M059J (cell line): ENCODE data around the gene GBX1. TPM values are rescaled to one million over a fixed set of nuclear protein-coding genes. Genes with fewer than 3 reads are reported as not detected.

Source experiments
- DNase-seq: peaks from one replicate; pipeline ENCODE4 v3.0.0-alpha.2; 2012; ENCODE audit warnings: low read depth
- total RNA-seq: library from RNA; depleted of rRNA; stranded (reverse); fragments of >200 nt; shearing (Covaris generic); gene quantifications from 2 replicates; pipeline ENCODE4 v1.2.3, GENCODE V29; 2014; rRNA removed

Gene GBX1
- not detected in 2 replicates for total RNA-seq

DNA sequence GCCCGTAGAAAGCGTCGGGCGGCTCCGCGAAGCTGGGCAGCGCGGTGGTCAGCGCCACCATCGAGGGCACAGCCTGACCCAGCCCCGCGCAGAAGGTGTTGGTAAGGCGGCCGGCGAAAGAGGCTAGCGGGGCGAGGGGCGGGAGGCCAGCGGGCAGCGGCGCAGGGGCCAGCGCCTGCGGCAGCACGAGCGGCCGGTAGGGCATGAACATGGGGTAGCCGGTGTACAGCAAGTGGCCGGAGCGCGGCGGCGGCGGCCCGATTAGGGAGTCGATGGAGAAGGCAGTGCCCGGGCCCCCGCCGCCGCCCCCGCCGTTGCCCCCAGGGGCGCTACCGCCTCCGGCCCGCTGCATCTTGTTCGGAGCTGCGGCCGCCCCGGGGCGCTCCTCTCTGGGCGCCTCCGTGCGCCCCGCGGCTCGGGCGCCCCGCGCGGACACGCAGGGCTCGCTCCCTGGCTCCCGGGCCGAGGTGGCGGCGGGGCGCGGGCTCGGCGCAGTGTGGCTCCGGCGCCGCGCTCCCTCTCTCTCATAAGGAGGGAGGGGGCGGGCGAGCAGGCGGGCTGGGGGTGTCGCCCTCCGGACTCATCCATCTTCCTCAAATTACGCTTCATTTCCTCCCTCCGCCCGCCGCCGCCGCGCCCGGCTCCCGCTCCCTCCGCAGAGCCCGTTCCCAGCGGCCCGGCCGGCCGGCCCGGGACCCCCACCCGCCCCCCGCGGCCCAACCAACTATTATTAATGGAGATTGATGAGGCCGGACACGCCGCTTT is at the start of gene GBX1:
GBX1 (minus strand) TSS at position 498 of the 765 bp plus-strand sequence; CDS start at position 352, 146 bp downstream.
- no peak for DNase-seq

DNA sequence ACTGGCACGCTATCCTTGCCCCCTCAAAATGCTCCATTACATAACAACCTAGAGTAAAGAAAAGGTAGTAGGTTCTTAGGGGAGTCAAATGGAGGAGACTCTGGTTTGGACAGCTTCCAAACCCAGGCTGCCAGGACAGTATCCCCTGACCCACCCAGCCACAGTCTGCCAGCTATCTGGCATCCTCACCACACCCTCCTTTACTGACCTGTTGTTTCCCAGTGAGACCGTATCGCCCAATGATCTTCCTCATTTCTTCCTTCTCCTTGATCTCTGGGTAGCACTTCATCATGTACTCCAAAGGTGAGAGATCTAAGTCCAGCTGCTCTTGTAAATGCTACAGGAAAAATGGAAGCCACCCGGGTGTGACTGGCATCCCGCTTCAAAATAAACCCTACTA is 47.9 kb upstream of the GBX1 start:
- no peak for DNase-seq

DNA sequence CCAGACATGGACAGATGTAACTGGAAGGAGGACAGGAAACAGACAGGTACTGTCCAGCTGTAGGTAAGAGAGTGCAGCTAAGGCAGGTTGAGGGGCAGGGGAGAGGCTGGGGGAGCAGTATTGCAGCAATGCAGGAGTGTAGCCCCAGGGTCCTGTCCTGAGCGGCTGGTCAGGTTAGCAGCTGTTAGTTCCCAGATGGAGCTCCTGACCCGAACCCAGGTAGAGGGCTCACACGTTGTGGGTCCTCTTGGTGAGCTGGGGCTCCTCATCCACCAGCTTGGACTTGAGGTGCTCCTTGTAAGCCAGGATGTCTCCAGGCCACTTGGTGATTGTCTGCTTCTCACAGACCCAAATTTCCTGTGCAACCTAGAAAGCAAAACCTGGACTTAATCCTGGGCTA is 46.3 kb upstream of the GBX1 start:
- no peak for DNase-seq

DNA sequence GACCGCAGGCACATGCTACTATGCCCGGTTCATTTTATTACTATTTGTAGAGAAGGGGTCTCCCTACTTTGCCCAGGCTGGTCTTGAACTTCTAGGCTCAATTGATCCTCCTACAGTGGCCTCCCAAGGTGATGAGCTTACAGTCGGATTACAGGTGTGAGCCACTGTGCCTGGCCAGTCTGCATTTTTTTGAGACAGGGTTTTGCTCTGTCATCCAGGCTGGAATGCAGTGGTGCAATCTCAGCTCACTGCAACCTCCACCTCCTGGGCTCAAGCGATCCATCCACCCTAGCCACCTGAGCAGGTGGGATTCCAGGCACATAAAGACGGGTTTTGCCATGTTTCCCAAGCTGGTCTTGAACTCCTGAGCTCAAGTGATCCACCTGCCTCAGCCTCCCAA is 45.1 kb upstream of the GBX1 start:
- no peak for DNase-seq

DNA sequence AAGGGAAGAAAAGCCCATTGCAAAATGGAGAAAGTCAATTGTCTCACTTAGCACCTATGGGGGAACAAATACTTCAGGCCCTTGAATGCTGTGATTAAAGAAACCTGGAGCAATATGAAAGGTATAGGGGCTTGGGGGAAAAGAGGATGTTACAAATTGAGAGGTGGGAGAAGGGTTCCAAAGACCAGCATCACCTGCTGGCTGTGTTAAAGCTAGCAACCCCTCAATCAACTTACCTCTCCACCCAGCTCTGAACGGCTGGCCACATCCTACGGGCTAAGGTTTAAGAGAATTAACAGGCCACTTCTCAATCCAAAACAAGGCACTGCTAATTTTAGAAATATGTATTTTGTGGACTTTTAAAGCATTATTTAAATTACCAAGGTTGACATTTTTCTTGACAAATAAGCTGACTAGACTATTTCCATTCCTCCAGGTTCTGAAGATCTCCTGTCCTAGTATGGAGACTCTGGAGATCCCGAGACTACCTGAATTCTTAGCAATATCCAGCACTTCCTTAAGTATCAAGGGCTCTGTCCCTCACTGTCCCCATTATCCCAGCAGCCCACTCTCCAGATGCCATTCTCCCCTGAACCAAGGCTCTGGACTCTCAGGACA is 43.8 kb upstream of the GBX1 start:
- no peak for DNase-seq

DNA sequence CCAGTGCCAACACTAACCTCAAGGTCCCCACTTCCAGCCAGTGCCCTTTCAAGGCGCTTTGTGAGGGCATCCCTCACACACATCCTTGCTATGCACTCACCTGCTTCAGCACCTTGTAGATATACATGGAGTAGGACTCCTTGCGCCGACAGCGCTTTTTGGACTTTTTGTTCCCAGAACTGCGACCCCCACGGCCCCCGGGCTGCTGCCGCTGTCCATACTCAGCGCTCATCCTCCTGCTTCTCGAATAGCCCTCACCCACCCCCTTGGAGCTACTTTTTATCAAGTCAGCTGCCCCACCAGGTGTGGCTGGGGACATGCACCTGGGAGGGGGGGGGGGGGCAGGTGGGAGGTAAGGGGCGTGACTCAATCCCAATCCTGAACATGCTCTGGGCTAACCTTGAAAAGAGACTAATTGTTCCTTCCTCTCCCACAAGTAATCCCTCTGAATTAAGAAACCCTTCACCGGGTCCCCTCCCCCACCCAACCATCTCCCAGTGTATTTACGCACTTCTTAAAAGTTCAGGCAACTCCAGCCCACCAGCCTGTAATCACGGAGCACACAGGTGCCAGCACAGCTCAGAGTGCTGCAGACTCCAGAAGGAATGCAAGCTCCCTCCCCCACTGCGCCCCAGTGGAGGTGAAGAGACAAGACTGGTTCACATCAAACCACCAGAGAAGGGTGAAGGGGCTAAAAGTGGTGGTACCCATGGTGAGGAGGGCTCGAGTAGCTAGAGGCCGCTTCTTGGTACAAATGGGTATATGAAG is 42.8 kb upstream of the GBX1 start, which contains the start of gene H2BK1:
H2BK1 (minus strand) TSS at position 402 of the 768 bp plus-strand sequence; CDS start at position 232, 170 bp downstream.
- DNase-seq = no peak

DNA sequence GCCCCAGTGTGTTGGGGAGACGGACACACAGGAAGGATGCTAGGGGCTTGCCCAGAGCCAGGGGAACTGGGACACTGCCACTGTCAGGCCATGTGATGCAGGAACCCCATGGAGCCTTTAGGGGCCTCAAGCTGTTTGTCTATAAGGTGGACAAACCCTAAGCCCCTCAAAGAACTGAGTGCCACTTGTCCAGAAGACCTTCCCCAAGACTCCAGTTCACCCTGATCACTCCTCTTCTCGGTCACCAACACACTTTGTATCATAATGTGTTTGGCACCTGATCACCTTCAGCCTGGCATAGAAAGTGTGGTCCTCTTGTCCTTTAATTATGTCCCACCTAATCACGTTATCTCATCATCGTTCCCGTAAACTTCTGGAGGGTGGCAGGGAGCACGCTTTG is 42.1 kb upstream of the GBX1 start:
- no peak for DNase-seq

DNA sequence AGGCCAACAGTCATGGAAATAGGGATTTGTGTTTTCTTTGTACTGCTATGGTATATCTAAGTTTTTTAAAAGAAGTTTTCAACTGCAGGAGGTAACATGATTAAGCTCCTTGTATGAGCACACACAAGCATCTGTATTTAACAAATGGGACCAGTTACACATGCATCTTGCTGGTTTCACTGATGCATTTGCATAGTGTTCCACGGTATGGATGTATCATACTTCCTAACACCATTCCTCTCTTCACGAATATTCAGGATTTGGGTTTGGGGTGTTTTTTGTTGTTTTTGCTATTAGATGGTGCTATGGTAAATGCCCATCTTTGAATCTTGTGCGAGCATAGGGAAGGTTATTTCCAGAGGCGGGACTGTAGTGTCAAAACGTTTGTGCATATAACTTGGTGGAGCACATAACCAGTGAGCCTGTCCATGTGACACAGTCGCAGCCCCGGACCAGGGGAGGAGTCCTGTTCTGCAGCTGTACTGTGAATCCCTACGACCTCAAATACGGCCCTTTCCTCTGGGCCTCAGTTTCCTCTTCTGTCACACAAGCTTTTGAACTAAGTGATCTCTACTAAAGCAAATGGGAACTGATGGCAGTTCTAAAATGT is 40.9 kb upstream of the GBX1 start:
- no peak for DNase-seq

DNA sequence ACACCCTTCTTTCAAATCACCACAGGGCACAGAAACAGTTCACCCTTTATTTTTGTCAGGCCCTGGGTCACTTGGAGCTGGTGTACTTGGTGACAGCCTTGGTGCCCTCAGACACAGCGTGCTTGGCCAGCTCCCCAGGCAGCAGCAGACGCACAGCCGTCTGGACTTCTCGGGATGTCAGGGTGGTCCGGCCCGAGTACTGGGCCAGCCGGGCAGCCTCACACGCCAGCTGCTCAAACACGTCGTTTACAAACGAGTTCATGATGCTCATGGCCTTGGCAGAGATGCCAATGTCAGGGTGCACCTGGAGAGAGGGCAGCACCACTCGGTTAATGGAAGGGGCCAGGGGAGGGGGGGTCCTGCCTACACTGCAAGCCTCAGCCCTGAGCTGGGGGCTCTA is 40.3 kb upstream of the GBX1 start:
- no peak for DNase-seq

DNA sequence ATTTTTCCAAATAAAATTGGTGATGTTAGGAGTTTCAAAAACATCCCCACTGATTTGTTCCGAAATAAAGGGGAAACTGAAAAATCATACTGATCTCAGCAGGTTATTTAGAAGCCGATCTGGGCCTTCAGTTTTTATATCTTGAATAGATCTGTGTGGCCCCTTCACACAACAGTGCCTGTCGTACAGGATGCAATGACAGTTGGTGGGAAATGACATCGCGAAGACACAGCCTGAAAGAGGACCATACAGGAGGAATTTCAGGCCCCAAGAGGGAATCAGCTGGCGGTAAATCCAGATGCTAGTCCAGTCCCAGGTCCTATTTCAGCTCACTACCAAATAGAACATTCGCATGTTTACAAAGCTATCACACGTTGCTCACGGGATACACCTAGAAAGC is 39.8 kb upstream of the GBX1 start:
- DNase-seq = no peak

DNA sequence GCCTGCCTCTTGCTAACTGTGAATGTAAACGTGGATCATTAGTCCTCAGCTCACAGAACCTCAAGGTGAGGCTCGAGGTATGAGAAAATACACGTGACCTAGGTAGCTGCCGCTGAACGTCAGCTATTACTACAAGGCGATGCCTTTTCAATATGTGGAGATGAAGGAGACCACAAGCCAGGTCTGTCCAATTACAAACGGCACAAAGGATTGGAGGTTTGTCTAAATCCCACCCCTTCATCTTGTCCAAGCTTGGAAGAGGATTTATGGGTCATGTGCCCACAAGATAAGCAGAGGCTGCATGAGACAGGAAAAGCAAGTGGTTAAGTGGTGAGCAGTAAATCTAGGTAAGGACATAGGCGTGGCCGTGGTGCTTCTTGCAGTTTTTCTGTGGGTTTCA is 39.4 kb upstream of the GBX1 start:
- no peak for DNase-seq

DNA sequence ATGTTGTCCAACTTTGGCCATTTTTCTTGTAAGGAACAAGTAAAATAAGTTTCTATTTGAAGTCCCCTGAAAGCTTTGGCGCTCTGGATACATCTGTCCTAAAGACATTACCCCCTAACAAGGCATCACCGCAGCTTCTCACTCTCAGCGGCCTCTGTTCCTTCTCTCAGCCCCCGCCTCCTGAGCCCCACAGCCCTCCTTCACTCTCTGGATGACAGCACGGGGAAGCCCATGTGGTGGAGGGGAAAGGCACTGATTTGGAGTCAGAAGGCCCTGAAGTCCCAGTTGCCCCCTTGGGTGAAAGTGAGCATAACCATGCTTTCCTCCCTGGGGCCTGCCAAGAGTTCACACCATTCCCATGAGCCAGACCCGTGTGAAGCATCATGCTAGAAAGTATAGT is 38.2 kb upstream of the GBX1 start:
- DNase-seq = no peak

DNA sequence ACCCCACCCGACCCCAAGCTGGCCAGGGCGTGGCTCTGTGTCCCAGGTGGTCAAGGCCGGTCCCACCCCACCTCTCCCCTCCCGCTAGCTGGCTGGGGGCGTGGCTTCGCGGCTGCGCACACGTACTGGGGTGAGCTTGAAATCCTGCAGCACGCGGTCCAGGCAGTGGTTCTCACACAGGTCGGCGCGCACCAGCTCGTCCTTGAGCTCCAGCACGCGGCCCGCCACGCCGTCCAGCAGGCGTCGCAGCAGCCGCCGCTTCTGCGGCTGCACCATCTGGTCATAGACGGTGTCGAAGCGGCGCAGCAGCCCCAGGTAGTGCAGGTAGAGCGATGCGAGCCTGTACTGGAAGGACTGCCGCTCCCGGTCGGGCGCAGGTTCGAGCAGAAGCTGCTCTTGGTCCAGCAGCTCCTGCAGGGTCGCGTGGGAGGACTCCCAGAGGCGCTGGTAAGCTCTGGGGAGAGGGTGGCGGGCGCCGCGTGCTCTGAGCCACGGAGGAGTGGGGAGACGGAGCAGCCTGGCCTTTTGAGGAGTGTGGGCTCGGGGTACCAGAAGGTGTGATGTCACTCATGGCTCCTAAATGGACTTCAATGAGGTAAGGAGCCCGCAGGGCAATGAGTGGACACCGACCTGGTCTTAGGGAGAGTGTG is 37.0 kb upstream of the GBX1 start:
- no peak for DNase-seq

DNA sequence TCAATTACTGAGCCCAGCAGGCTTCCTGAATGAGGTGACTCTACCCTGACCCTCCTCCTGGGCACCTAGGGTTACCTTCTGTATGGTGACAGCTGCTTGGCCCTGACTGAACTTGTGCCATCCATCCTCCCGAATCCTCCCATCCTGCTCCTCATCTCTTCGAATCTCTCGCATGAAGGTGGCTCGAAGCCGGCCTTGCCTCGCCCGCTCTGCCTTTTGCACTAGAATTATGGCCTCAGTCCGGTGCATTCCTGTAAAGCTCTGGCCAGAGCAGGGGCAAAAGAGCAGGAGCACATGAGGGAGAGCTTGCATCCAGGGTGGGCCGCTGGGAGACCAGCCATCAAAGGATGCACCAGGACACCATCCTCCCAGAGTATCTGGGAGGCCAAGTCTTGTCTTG is 35.3 kb upstream of the GBX1 start:
- DNase-seq = no peak

DNA sequence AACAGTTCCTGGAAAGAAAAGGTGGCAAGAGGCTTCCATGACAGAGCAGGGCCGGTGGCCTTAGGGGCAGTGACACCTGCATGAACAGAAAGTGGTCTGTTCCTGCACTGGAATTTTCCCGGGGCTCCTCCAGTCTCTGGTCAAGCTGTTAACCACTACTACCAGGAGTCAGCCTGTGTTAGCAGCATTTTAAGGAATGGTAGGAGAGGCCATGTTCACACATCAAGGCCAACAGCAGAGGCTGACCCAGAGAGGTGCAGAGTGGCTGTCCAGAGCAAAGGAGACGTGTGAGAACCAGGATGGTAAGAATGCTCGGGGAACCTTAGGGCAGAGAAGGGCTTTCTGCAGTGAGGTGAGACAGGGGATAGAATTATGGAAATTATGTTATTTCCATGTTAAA is 34.3 kb upstream of the GBX1 start:
- DNase-seq = no peak

DNA sequence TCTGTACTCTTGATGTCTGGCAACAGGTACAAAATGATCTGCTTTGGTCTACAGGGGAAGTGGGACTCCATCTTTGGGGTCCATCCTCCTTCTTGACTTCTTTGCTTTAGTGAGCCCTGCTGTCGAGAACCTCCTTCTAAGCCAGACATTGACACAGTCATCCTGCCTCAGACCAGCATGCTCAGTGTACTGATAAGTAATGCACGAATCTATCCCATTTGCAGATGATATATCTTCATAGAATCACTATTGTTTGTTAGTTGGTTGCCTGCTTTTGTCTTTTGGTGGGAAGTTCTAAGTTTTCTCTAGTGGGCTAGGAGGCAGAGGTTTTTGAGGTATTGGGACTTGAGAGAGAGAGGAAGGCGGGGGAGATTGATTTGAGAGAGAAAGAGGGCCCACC is 33.9 kb upstream of the GBX1 start:
- no peak for DNase-seq

DNA sequence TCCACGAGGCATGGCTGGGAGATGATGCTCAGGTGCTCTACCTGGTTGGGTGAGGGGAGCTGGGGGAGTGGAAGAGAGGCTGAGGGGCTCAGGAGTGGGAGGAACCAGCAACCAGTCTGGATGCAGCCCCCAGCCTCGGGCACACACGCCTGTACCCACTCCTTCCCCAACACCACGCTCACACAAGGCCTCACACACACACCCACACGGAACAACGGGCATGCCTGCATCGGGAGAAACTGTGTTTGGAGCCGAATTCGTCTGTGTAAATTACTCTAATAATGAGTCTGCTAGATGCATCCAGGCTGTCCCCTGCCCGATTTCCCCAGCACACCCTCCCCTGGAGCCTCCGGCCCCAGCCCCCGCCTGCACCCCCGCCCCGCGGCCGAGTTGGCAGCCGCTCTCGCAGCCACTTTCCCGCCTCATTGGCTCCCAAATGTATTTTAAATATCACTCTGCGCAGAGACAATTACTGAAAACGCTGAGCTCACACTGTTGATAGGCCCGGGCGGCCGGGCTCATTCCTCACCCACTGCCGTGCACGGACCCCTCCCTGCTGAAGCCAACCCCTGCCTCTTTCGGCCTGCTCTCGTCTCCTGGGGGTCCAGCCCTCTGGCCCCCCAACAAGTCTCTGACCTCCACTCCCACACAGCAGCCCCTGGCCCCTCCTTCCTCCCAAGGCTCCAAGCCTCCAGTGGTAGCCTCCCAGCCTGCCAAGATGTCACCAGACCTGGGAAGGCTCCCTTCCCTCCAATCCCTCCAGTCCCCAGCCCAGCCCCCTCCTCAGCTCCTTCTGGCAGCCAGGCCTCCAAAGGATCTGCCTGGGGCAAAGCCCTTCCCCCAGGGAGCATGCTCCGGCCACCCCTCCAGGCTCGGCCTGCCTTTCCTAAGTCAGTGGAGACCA is 31.7 kb upstream of the GBX1 start:
- DNase-seq = no peak

DNA sequence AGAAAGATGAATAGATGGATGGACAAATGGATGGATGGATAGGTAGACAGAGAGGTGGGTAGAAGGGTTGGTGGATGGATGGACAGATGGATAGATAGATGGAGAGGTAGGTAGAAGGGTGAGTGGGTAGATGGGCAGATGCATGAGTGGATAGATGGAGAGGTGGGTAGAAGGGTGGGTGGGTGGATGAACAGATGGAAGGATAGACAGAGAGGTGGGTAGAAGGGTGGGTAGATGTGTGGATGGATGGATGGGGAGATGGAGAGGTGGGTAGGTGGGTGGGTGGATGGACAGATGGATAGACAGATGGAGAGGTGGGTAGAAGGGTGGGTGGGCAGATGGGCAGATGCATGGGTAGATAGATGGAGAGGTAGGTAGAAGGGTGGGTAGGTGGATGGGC is 30.4 kb upstream of the GBX1 start:
- no peak for DNase-seq

DNA sequence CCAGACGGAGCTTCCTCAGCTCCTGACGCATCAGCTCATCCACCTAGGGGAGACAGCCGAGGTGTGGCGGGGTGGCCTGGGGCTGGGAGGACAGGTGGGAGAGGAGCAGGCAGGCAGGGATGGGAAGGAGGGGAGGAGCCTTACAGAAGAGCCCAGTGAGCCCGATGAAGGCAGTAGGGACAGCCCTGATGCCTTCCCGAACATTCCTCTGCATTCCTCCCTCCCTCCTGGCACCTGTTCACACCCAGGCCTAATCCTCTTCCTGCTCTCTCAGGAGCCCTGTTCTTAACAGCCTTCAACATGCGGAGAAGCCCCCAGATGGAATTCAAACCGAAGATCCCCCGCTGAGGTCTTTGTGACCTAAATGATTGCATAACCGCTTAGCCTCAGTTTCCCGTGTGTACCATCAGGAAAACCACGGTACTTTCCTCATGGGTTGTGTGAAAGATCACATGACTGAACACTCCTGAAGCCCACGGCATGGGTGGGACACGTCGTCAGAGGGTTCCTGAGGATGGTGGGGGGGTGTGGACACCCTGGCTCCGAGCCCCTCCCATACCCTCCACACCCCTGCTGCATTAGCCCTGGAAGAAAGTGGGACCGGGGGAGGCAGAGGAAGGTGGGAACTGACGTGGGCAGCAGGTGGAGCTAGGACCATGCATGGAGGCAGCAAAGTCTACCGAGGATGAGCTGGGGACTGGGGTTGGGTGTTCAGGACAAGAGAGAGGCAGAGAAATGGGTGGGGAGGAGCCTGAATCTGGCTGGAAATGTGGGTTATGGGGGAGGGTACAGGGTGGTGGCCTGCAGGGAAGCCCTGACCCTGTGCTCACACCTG is 28.3 kb upstream of the GBX1 start:
- no peak for DNase-seq

DNA sequence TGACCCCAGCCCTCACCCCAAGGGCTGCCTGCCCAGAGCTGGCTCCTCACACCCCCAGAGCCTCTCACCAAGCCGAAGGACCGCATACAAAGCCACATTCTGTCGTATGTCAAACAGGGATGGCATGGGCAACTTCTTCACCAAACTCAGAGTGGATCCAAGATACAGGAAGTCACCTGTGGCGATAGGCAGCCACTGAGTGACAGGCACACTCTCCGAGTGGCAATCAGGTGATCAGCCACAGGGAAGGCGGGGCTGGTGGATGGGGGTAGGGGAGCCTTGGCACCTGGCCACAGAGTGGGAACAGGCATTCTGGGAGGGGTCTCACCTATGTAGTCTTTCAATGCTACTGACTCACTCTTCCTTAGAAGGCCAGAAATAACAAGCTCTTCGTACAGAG is 26.7 kb upstream of the GBX1 start:
- DNase-seq = no peak
